Endothelial cell (in vitro differentiated cells): ENCODE measurements around the gene MVK. TPM values are rescaled to one million over a fixed set of nuclear protein-coding genes. Genes with fewer than 3 reads are reported as not detected.

ENCODE experiments used
- DNase-seq: peaks from one replicate; pipeline ENCODE4 v3.0.0; 2021; ENCODE audit warnings: low spot score
- H3K27ac Mint-ChIP-seq: one replicate; pipeline ENCODE4 v1.8.0; 2021; ENCODE audit warnings: mixed read lengths, inconsistent platforms; ENCODE audit not compliant: unreplicated experiment
- H3K27me3 Mint-ChIP-seq: one replicate; pipeline ENCODE4 v1.8.0; 2021; ENCODE audit warnings: mild to moderate bottlenecking, moderate library complexity, mixed read lengths, inconsistent platforms; ENCODE audit not compliant: unreplicated experiment
- H3K36me3 Mint-ChIP-seq: one replicate; pipeline ENCODE4 v1.8.0; 2021; ENCODE audit warnings: mild to moderate bottlenecking, low read depth, mixed read lengths, inconsistent platforms; ENCODE audit not compliant: unreplicated experiment
- H3K4me1 Mint-ChIP-seq: one replicate; pipeline ENCODE4 v1.8.0; 2021; ENCODE audit warnings: mild to moderate bottlenecking, mixed read lengths, inconsistent platforms; ENCODE audit not compliant: unreplicated experiment
- H3K4me3 Mint-ChIP-seq: one replicate; pipeline ENCODE4 v1.8.0; 2021; ENCODE audit warnings: mild to moderate bottlenecking, mixed read lengths, inconsistent platforms; ENCODE audit not compliant: unreplicated experiment
- H3K9me3 Mint-ChIP-seq: one replicate; pipeline ENCODE4 v1.8.0; 2021; ENCODE audit warnings: mixed read lengths, inconsistent platforms; ENCODE audit not compliant: unreplicated experiment
- CTCF ChIP-seq: fragments of 200-600 bp; sonication (generic); IDR thresholded peaks from one replicate; pipeline ENCODE4 v1.5.0; 2021; ENCODE audit warnings: antibody characterized with exemption; ENCODE audit not compliant: unreplicated experiment
- total RNA-seq: library from RNA; stranded (reverse); fragmentation: NEBNext Ultra II Directional; extraction: Animal tissue kit (Norgen Biotek cat#: 25700); gene quantifications from one replicate; pipeline ENCODE4 v1.2.1, GENCODE V29; 2021; ENCODE audit not compliant: unreplicated experiment

MVK gene
- total RNA-seq, 1 donor from 2014 or later, result 40.7 TPM

GRCh38 chr12:109551108-109551507, 22.5 kb upstream of the MVK start:
- Mint-ChIP-seq H3K36me3 (no peaks in the 10 kb centered on the region), H3K4me1 (peaks cover 7% of the 10 kb centered on the region), H3K27me3 (peaks cover 4% of the 10 kb centered on the region), H3K4me3 (no peak overlapping the region), H3K27ac (no peak overlapping the region), H3K9me3 (no peaks in the 10 kb centered on the region)
- TF ChIP-seq CTCF, result no peak
- DNase-seq, result no peak

- DNase-seq, result no peak
- no peak for TF ChIP-seq CTCF
- Mint-ChIP-seq H3K4me3 (no peak overlapping the region), H3K9me3 (no peaks in the 10 kb centered on the region), H3K4me1 (peaks cover 7% of the 10 kb centered on the region), H3K27me3 (peaks cover 6% of the 10 kb centered on the region), H3K27ac (no peak overlapping the region), H3K36me3 (peaks cover 6% of the 10 kb centered on the region)
These were observed 20.6 kb upstream of the MVK start for GRCh38 chr12:109552971-109553370.

GRCh38 chr12:109553483-109553882, 20.1 kb upstream of the MVK start:
- no peak overlapping the region for H3K27ac Mint-ChIP-seq
- no peak for DNase-seq
- H3K36me3 Mint-ChIP-seq, result peaks cover 6% of the 10 kb centered on the region

GRCh38 chr12:109553906-109554500, 19.6 kb upstream of the MVK start:
- Mint-ChIP-seq H3K36me3 (peaks cover 6% of the 10 kb centered on the region), H3K4me3 (no peak overlapping the region), H3K4me1 (peaks cover 9% of the 10 kb centered on the region), H3K9me3 (no peaks in the 10 kb centered on the region), H3K27ac (no peak overlapping the region), H3K27me3 (peaks cover 9% of the 10 kb centered on the region)
- TF ChIP-seq CTCF, result no peak
- no peak for DNase-seq

More at GRCh38 chr12:109553483-109553882, 20.1 kb upstream of the MVK start:
- H3K9me3 Mint-ChIP-seq, result no peaks in the 10 kb centered on the region
- peaks cover 7% of the 10 kb centered on the region for H3K4me1 Mint-ChIP-seq
- no peak overlapping the region for H3K4me3 Mint-ChIP-seq
- TF ChIP-seq CTCF, result no peak
- H3K27me3 Mint-ChIP-seq, result peaks cover 6% of the 10 kb centered on the region

- no peak for DNase-seq
- no peaks in the 10 kb centered on the region for H3K9me3 Mint-ChIP-seq
- no peak overlapping the region for H3K4me3 Mint-ChIP-seq
- TF ChIP-seq CTCF, result no peak
- H3K36me3 Mint-ChIP-seq, result peaks cover 6% of the 10 kb centered on the region
- H3K27me3 Mint-ChIP-seq, result peaks cover 9% of the 10 kb centered on the region
- no peak overlapping the region for H3K27ac Mint-ChIP-seq
- peaks cover 5% of the 10 kb centered on the region for H3K4me1 Mint-ChIP-seq
These were observed 18.8 kb upstream of the MVK start for GRCh38 chr12:109554761-109555160.
